IMR-90 (cell line): Measurements from ENCODE around the gene CLEC19A. TPM values are rescaled to one million over a fixed set of nuclear protein-coding genes. Genes with fewer than 3 reads are reported as not detected.

Experiments
- ATAC-seq: fragments of 200-7000 bp; cut with Tn5 transposase; 2 replicates; pipeline ENCODE4 v1.9.1; 2020; ENCODE audit warnings: low read depth, mild to moderate bottlenecking, moderate library complexity
- BruUV-seq: library from RNA; stranded (reverse); fragments of 400-500 nt; replicated peaks from 2 replicates; lab custom pipeline; 2021; lab: Mats Ljungman, UMichigan
- CTCF ChIA-PET: fragments of 300-600 bp; formaldehyde crosslinking; extraction: SDS; loops from one replicate; lab custom pipeline; 2021; ENCODE audit warnings: antibody characterized with exemption; lab: Yijun Ruan, JAX
- POLR2A ChIA-PET: fragments of 300-600 bp; sonication (Branson Sonifier 250); formaldehyde crosslinking; loops from one replicate; lab custom pipeline; 2022; ENCODE audit warnings: antibody characterized with exemption; ENCODE audit not compliant: unreplicated experiment; lab: Charles Lee
- DNase-seq: peaks from one replicate; pipeline ENCODE4 v3.0.0; 2013
- H2AFZ ChIP-seq: replicated peaks from 2 replicates; pipeline ENCODE3; 2013; ENCODE audit warnings: low read length, mild to moderate bottlenecking; ENCODE audit not compliant: poor library complexity
- H2AK5ac ChIP-seq: 2 replicates; pipeline ENCODE4 v1.6.1; 2013; ENCODE audit warnings: low read depth, low read length, inconsistent platforms
- H2AK9ac ChIP-seq: replicated peaks from 2 replicates; pipeline ENCODE3; 2013; ENCODE audit warnings: mild to moderate bottlenecking, low read depth, low read length, moderate library complexity; ENCODE audit not compliant: poor library complexity
- H2BK120ac ChIP-seq: 2 replicates; pipeline ENCODE4 v1.6.1; 2013; ENCODE audit warnings: low read depth, low read length, inconsistent platforms
- H2BK15ac ChIP-seq: 3 replicates; pipeline ENCODE4 v1.6.1; 2013; ENCODE audit warnings: low read depth, low read length, inconsistent platforms
- H2BK20ac ChIP-seq: 2 replicates; pipeline ENCODE4 v1.6.1; 2013; ENCODE audit warnings: low read depth, mild to moderate bottlenecking, inconsistent platforms, low read length, moderate library complexity
- H2BK5ac ChIP-seq: 2 replicates; pipeline ENCODE4 v1.6.1; 2013; ENCODE audit warnings: mild to moderate bottlenecking, low read depth, low read length, inconsistent platforms; ENCODE audit not compliant: poor library complexity, severe bottlenecking
- H3K14ac ChIP-seq: replicated peaks from 2 replicates; pipeline ENCODE4 v1.6.1; 2013; ENCODE audit warnings: low read depth, low read length, inconsistent platforms
- H3K18ac ChIP-seq: 2 replicates; pipeline ENCODE4 v1.6.1; 2013; ENCODE audit warnings: low read depth, low read length, control low read depth
- H3K23ac ChIP-seq: 2 replicates; pipeline ENCODE4 v1.6.1; 2013; ENCODE audit warnings: low read depth, low read length, inconsistent platforms
- H3K27ac ChIP-seq: 2 replicates; pipeline ENCODE4 v1.5.1; 2013; ENCODE audit warnings: mild to moderate bottlenecking, control low read depth, low read length; ENCODE audit not compliant: insufficient read depth
- H3K27me3 ChIP-seq: 2 replicates; pipeline ENCODE4 v1.6.1; 2013; ENCODE audit warnings: low read length; ENCODE audit not compliant: control insufficient read depth, insufficient read depth
- H3K36me3 ChIP-seq: 2 replicates; pipeline ENCODE4 v1.6.1; 2013; ENCODE audit warnings: low read length, mixed read lengths; ENCODE audit not compliant: control insufficient read depth, insufficient read depth
- H3K4ac ChIP-seq: 2 replicates; pipeline ENCODE4 v1.6.1; 2013; ENCODE audit warnings: low read depth, low read length, inconsistent platforms
- H3K4me1 ChIP-seq: 2 replicates; pipeline ENCODE4 v1.6.1; 2013; ENCODE audit warnings: low read length, mixed read lengths; ENCODE audit not compliant: control insufficient read depth, insufficient read depth
- H3K4me2 ChIP-seq: 2 replicates; pipeline ENCODE4 v1.6.1; 2013; ENCODE audit warnings: low read depth, mild to moderate bottlenecking, control low read depth, low read length, moderate library complexity
- H3K4me3 ChIP-seq: 2 replicates; pipeline ENCODE4 v1.5.1; 2013; ENCODE audit warnings: low read depth, mild to moderate bottlenecking, control low read depth, low read length, moderate library complexity; ENCODE audit not compliant: insufficient read depth
- H3K56ac ChIP-seq: 2 replicates; pipeline ENCODE4 v1.6.1; 2013; ENCODE audit warnings: low read length, inconsistent platforms; ENCODE audit not compliant: insufficient read depth; ENCODE audit errors: extremely low read depth
- H3K79me1 ChIP-seq, 2 experiments: 2 replicates each; pipeline ENCODE4 v1.6.1; 2013; ENCODE audit warnings: low read length in 2 of 2, inconsistent platforms in 1 of 2, low read depth in 1 of 2
- H3K9ac ChIP-seq: 2 replicates; pipeline ENCODE4 v1.6.1; 2013; ENCODE audit warnings: low read depth, low read length, control low read depth
- H3K9me1 ChIP-seq: 2 replicates; pipeline ENCODE4 v1.6.1; 2013; ENCODE audit warnings: low read length, inconsistent platforms; ENCODE audit not compliant: insufficient read depth
- H3K9me3 ChIP-seq: 2 replicates; pipeline ENCODE4 v1.6.1; 2013; ENCODE audit warnings: low read length; ENCODE audit not compliant: control insufficient read depth, insufficient read depth
- H4K20me1 ChIP-seq: 2 replicates; pipeline ENCODE4 v1.6.1; 2013; ENCODE audit warnings: low read length, inconsistent platforms; ENCODE audit not compliant: insufficient read depth
- H4K5ac ChIP-seq: 2 replicates; pipeline ENCODE4 v1.6.1; 2013; ENCODE audit warnings: mild to moderate bottlenecking, low read depth, low read length, control low read depth
- H4K8ac ChIP-seq, 2 experiments: 2 replicates each; pipeline ENCODE4 v1.6.1; 2013; ENCODE audit warnings: low read depth in 2 of 2, low read length in 2 of 2, control low read depth in 1 of 2, inconsistent platforms in 1 of 2
- H4K91ac ChIP-seq: 2 replicates; pipeline ENCODE4 v1.6.1; 2013; ENCODE audit warnings: low read depth, low read length, inconsistent platforms; ENCODE audit not compliant: insufficient read depth
- CEBPB ChIP-seq: IDR thresholded peaks from 2 replicates; pipeline ENCODE4 v1.6.1; 2012; ENCODE audit warnings: low read depth, low read length, improper control_type of control experiment
- POLR2A ChIP-seq: IDR thresholded peaks from 2 replicates; pipeline ENCODE4 v1.6.1; 2012; ENCODE audit warnings: mild to moderate bottlenecking, low read depth, low read length
- SMC3 ChIP-seq: fragments of 150-350 bp; IDR thresholded peaks from 2 replicates; pipeline ENCODE4 v1.6.1; 2016; ENCODE audit warnings: low read depth, mild to moderate bottlenecking, antibody characterized with exemption, low read length, moderate library complexity
- WGBS, 2 experiments: methylation state at CpG; one replicate each; pipeline versions ENCODE4 v1.1.5 to v1.1.7; 2013; ENCODE audit warnings: missing lambda C conversion rate in 2 of 2; ENCODE audit not compliant: insufficient read length in 1 of 2; ENCODE audit errors: extremely low coverage in 2 of 2; 5-methylcytosine and 5-hydroxymethylcytosine counted together
- dilution Hi-C: fragments of 300-500 bp; cut with HindIII; formaldehyde crosslinking; loops from one replicate; pipeline ENCODE4 v1.14.3; 2018; ENCODE audit warnings: low sequenced_read_pairs; ENCODE audit not compliant: unreplicated experiment
- in situ Hi-C: fragments of 300-500 bp; cut with MboI; formaldehyde crosslinking; loops from 3 replicates; pipeline ENCODE4 v1.14.3; 2019; ENCODE audit warnings: low sequenced_read_pairs, inconsistent platforms, mixed read lengths
- intact Hi-C: fragments of 100-400 bp; cut with micrococcal nuclease; formaldehyde crosslinking; loops from 2 replicates; pipeline ENCODE4 v1.10.0; 2022
- polyA plus RNA-seq, 3 experiments: library from polyadenylated mRNA; depleted of rRNA; stranded (reverse); fragments of >200 nt; gene quantifications; 2 replicates each; pipeline ENCODE4 v1.2.3, GENCODE V29; 2012; ENCODE audit warnings: low replicate concordance in 1 of 3
- total RNA-seq: library from RNA; depleted of rRNA; stranded (reverse); fragments of >200 nt; gene quantifications from 2 replicates; pipeline ENCODE4 v1.2.3, GENCODE V29; 2012
- TF ChIP-seq, protein P1 (sequence below): conservative IDR thresholded peaks from 2 replicates; pipeline ENCODE4 v1.5.1; 2012; ENCODE audit warnings: mild to moderate bottlenecking, low read depth, low read length, improper control_type of control experiment

Gene CLEC19A
- total and polyA plus RNA-seq, 2 of the 4 experiments (the other 2 are of a cell fraction), result not detected

DNA sequence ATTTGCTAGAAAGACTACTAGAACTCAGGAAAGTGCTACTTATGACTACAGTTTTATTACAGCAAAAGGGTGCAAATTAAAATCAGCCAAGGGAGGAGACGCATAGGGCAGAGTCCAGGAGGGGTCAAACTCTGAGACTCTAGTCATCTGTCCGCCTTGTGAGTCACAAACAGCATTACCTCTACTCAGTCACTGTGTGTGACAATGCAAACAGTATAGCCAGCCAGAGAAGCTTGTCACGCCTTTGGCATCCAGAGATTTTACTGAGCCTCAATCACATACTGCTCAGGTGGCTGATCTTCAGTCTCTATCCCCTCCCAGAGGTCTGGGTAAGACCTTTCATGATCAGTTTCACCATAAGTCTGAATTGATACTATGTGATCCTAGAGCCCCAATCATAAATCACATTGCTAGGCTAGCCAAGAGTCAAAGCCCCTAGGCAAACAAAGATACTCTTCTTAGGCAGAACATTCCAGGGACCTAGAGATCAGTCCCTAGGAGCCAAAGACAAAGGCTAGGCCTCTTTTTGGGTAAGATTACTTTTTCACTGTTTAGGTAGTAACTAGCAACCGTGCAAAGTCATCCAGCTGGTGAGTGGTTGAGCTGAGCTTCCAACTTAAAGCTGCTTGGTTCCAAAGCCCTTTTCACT is 48.8 kb upstream of the CLEC19A start:
- POLR2A ChIA-PET, result no interaction called here
- DNase-seq (no peak), ATAC-seq (no peak)
- Histone ChIP-seq H2BK20ac (no peak overlapping the region), H3K9ac (no peak overlapping the region), H2AK9ac (no peak overlapping the region), H4K20me1 (no peaks in the 10 kb centered on the region), H3K27me3 (no peaks in the 10 kb centered on the region), H2AK5ac (no peak overlapping the region), H3K4me3 (no peak overlapping the region), H2BK5ac (no peak overlapping the region), H3K9me1 (no peaks in the 10 kb centered on the region), H3K23ac (no peak overlapping the region), H3K4me2 (no peak overlapping the region), H2BK15ac (no peak overlapping the region), H3K27ac (no peak overlapping the region), H4K5ac (no peak overlapping the region), H2AFZ (no peak overlapping the region), H3K9me3 (peaks cover 8% of the 10 kb centered on the region; the same call in 1 of the 2 replicates), H3K18ac (no peak overlapping the region), H3K4me1 (no peaks in the 10 kb centered on the region), H4K91ac (no peak overlapping the region), H3K4ac (no peak overlapping the region), H2BK120ac (no peak overlapping the region), H3K79me1 (no peaks in the 10 kb centered on the region), H3K56ac (no peak overlapping the region), H4K8ac (no peak overlapping the region), H3K36me3 (no peaks in the 10 kb centered on the region), H3K14ac (no peak overlapping the region)
- in situ Hi-C loops, result no loop called here
- CTCF ChIA-PET, result no interaction called here
- BruUV-seq, result no TSS peak
- dilution Hi-C loops, result no loop called here
- no peak for TF ChIP-seq POLR2A
- no peak for TF ChIP-seq CEBPB
- TF ChIP-seq, protein P1, sequence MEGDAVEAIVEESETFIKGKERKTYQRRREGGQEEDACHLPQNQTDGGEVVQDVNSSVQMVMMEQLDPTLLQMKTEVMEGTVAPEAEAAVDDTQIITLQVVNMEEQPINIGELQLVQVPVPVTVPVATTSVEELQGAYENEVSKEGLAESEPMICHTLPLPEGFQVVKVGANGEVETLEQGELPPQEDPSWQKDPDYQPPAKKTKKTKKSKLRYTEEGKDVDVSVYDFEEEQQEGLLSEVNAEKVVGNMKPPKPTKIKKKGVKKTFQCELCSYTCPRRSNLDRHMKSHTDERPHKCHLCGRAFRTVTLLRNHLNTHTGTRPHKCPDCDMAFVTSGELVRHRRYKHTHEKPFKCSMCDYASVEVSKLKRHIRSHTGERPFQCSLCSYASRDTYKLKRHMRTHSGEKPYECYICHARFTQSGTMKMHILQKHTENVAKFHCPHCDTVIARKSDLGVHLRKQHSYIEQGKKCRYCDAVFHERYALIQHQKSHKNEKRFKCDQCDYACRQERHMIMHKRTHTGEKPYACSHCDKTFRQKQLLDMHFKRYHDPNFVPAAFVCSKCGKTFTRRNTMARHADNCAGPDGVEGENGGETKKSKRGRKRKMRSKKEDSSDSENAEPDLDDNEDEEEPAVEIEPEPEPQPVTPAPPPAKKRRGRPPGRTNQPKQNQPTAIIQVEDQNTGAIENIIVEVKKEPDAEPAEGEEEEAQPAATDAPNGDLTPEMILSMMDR, result no peak
- TF ChIP-seq SMC3, result no peak
- intact Hi-C loops, result no loop called here
- WGBS, 2 experiments, result no CpG with 5 or more reads among the region's 4 CpGs
